H1 (cell line): Measurements from ENCODE around the gene ZNF660. TPM values are rescaled to one million over a fixed set of nuclear protein-coding genes. Genes with fewer than 3 reads are reported as not detected.

Experiments used
- CTBP2 ChIP-seq: IDR thresholded peaks from 2 replicates; pipeline ENCODE4 v1.7.0; 2011; ENCODE audit warnings: borderline replicate concordance, mild to moderate bottlenecking, moderate library complexity, mixed read lengths, low read length; ENCODE audit not compliant: insufficient read depth, insufficient read length
- KDM4A ChIP-seq: IDR thresholded peaks from one replicate; pipeline ENCODE4 v1.7.1; 2012; ENCODE audit warnings: low read depth, mild to moderate bottlenecking, moderate library complexity, low read length, inconsistent platforms; ENCODE audit not compliant: severe bottlenecking
- NRF1 ChIP-seq: IDR thresholded peaks from 2 replicates; pipeline ENCODE4 v1.6.1; 2011; ENCODE audit warnings: mild to moderate bottlenecking, low read depth, low read length, improper control_type of control experiment
- RBBP5 ChIP-seq: IDR thresholded peaks from 2 replicates; pipeline ENCODE4 v1.7.1; 2012; ENCODE audit warnings: low read depth, mild to moderate bottlenecking, inconsistent platforms, low read length, moderate library complexity, borderline replicate concordance
- SUZ12 ChIP-seq: fragments of 200-600 bp; sonication (generic); IDR thresholded peaks from 2 replicates; pipeline ENCODE4 v1.6.1; 2012; ENCODE audit warnings: mild to moderate bottlenecking, inconsistent platforms, low read length, moderate library complexity, mixed read lengths
- polyA plus RNA-seq, 7 experiments: library from polyadenylated mRNA; depleted of rRNA in 3 of 7; stranded (reverse) in 5 of 7; unstranded in 2 of 7; fragments of >200 nt in 5 of 7; fragments of 200-250 nt in 2 of 7; gene quantifications; 1 replicate in 5 of 7; 2 replicates in 1 of 7; 4 replicates in 1 of 7; pipeline versions ENCODE4 v1.2.1 to v1.2.3, GENCODE V29; 2011 to 2013; ENCODE audit warnings: missing spikeins in 2 of 7, mixed read lengths in 2 of 7
- total RNA-seq: library from RNA; stranded (reverse); fragmentation: NEBNext Ultra II Directional; extraction: Animal tissue kit (Norgen Biotek cat#: 25700); gene quantifications from 2 replicates; pipeline ENCODE4 v1.2.1, GENCODE V29; 2021
- TF ChIP-seq, protein P1 (sequence below): fragments of 300-600 bp; sonication (generic); IDR thresholded peaks from 2 replicates; pipeline ENCODE4 v1.7.1; 2012; ENCODE audit warnings: low read length, moderate library complexity, mild to moderate bottlenecking, inconsistent platforms; ENCODE audit not compliant: insufficient replicate concordance
- TF ChIP-seq, protein P2 (sequence below): IDR thresholded peaks from 2 replicates; pipeline ENCODE4 v1.6.1; 2012; ENCODE audit warnings: low read length, inconsistent platforms

The ZNF660 gene
- total and polyA plus RNA-seq, 2 of the 8 experiments (the other 6 are each of a cell fraction or from before 2014, with no cell fraction given), result 3.1 to 13.0 TPM

DNA sequence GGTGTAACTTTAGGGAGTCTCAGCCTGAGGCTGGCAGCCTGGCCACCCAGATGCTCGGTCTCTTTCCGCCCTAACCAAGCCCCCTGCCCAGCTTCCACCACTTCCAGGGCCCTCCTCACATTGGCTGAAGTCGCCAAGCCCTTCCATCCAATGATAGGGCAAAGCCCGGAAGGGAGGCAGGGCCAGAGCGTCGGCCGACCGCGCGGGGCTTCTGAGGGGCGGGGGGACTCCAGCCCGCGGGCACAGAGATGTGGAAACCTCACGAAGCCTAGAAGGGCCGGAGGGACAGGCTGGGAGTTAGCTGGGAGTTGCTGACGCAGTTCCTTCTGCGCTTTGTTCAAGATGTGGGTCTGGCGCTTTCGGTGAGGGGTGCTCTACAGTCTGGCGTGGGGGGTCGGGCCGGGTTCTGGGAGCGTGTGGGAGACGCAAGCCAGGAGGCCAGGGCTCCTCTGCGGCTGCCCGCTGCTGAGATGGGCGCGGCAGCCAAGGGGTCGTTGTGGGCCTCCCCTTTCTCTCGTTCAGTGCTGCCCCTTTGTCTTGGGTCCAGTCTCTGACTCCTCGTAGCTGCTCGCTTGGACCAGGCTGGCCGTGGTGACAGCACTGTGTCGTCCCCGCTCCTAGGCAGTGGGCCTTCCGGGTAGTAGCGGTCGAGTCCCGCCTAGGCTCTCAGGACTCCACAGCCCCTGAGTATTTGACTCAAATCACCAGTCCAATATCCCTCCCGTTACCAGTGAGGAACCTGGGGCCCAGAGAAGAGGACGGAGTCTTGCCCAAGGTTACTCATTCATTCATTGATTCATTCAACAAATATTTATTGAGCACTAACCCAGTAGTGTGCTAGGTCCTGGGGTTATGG is at the start of gene ZNF660 (continued):
- TF ChIP-seq, protein P1, sequence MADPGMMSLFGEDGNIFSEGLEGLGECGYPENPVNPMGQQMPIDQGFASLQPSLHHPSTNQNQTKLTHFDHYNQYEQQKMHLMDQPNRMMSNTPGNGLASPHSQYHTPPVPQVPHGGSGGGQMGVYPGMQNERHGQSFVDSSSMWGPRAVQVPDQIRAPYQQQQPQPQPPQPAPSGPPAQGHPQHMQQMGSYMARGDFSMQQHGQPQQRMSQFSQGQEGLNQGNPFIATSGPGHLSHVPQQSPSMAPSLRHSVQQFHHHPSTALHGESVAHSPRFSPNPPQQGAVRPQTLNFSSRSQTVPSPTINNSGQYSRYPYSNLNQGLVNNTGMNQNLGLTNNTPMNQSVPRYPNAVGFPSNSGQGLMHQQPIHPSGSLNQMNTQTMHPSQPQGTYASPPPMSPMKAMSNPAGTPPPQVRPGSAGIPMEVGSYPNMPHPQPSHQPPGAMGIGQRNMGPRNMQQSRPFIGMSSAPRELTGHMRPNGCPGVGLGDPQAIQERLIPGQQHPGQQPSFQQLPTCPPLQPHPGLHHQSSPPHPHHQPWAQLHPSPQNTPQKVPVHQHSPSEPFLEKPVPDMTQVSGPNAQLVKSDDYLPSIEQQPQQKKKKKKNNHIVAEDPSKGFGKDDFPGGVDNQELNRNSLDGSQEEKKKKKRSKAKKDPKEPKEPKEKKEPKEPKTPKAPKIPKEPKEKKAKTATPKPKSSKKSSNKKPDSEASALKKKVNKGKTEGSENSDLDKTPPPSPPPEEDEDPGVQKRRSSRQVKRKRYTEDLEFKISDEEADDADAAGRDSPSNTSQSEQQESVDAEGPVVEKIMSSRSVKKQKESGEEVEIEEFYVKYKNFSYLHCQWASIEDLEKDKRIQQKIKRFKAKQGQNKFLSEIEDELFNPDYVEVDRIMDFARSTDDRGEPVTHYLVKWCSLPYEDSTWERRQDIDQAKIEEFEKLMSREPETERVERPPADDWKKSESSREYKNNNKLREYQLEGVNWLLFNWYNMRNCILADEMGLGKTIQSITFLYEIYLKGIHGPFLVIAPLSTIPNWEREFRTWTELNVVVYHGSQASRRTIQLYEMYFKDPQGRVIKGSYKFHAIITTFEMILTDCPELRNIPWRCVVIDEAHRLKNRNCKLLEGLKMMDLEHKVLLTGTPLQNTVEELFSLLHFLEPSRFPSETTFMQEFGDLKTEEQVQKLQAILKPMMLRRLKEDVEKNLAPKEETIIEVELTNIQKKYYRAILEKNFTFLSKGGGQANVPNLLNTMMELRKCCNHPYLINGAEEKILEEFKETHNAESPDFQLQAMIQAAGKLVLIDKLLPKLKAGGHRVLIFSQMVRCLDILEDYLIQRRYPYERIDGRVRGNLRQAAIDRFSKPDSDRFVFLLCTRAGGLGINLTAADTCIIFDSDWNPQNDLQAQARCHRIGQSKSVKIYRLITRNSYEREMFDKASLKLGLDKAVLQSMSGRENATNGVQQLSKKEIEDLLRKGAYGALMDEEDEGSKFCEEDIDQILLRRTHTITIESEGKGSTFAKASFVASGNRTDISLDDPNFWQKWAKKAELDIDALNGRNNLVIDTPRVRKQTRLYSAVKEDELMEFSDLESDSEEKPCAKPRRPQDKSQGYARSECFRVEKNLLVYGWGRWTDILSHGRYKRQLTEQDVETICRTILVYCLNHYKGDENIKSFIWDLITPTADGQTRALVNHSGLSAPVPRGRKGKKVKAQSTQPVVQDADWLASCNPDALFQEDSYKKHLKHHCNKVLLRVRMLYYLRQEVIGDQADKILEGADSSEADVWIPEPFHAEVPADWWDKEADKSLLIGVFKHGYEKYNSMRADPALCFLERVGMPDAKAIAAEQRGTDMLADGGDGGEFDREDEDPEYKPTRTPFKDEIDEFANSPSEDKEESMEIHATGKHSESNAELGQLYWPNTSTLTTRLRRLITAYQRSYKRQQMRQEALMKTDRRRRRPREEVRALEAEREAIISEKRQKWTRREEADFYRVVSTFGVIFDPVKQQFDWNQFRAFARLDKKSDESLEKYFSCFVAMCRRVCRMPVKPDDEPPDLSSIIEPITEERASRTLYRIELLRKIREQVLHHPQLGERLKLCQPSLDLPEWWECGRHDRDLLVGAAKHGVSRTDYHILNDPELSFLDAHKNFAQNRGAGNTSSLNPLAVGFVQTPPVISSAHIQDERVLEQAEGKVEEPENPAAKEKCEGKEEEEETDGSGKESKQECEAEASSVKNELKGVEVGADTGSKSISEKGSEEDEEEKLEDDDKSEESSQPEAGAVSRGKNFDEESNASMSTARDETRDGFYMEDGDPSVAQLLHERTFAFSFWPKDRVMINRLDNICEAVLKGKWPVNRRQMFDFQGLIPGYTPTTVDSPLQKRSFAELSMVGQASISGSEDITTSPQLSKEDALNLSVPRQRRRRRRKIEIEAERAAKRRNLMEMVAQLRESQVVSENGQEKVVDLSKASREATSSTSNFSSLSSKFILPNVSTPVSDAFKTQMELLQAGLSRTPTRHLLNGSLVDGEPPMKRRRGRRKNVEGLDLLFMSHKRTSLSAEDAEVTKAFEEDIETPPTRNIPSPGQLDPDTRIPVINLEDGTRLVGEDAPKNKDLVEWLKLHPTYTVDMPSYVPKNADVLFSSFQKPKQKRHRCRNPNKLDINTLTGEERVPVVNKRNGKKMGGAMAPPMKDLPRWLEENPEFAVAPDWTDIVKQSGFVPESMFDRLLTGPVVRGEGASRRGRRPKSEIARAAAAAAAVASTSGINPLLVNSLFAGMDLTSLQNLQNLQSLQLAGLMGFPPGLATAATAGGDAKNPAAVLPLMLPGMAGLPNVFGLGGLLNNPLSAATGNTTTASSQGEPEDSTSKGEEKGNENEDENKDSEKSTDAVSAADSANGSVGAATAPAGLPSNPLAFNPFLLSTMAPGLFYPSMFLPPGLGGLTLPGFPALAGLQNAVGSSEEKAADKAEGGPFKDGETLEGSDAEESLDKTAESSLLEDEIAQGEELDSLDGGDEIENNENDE, result no peak
- TF ChIP-seq, protein P2, sequence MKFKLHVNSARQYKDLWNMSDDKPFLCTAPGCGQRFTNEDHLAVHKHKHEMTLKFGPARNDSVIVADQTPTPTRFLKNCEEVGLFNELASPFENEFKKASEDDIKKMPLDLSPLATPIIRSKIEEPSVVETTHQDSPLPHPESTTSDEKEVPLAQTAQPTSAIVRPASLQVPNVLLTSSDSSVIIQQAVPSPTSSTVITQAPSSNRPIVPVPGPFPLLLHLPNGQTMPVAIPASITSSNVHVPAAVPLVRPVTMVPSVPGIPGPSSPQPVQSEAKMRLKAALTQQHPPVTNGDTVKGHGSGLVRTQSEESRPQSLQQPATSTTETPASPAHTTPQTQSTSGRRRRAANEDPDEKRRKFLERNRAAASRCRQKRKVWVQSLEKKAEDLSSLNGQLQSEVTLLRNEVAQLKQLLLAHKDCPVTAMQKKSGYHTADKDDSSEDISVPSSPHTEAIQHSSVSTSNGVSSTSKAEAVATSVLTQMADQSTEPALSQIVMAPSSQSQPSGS, result no peak
- TF ChIP-seq NRF1, result no peak
- TF ChIP-seq RBBP5, result no peak
- peak; percentile 61 for TF ChIP-seq KDM4A
- no peak for TF ChIP-seq SUZ12
- TF ChIP-seq CTBP2, result no peak
